HEK293 (cell line): ENCODE measurements around the gene GNAT1.
A peak's percentile ranks its signal among the peaks of the same experiment; 100 is the strongest.

Source experiments
- CTCF ChIA-PET: fragments of 350-600 bp; formaldehyde crosslinking; extraction: SDS; loops from one replicate; lab custom pipeline; 2021; ENCODE audit warnings: antibody characterized with exemption; lab: Yijun Ruan, JAX
- POLR2A ChIA-PET: fragments of 300-600 bp; formaldehyde crosslinking; extraction: SDS; loops from one replicate; lab custom pipeline; 2020; ENCODE audit warnings: antibody characterized with exemption, inconsistent platforms; lab: Yijun Ruan, JAX
- H3K27ac ChIP-seq: fragments of 200-500 bp; sonication (Bioruptor generic); 2 replicates; pipeline ENCODE4 v1.5.1; 2014; ENCODE audit warnings: low read depth, low read length, control low read depth, inconsistent platforms; ENCODE audit errors: extremely low read depth
- H3K36me3 ChIP-seq, 2 experiments: fragments of 200-500 bp in 1 of 2; sonication (Bioruptor generic) in 1 of 2; 1 replicate in 1 of 2; 2 replicates in 1 of 2; pipeline ENCODE4 v1.5.1; 2014 to 2017; ENCODE audit warnings: inconsistent platforms in 2 of 2, low read length in 2 of 2; ENCODE audit not compliant: control insufficient read depth in 2 of 2, insufficient read depth in 1 of 2
- H3K4me1 ChIP-seq: fragments of 200-500 bp; sonication (Bioruptor generic); 2 replicates; pipeline ENCODE4 v1.5.1; 2014; ENCODE audit warnings: mild to moderate bottlenecking, low read length, inconsistent platforms; ENCODE audit not compliant: control insufficient read depth, insufficient read depth
- H3K4me3 ChIP-seq: 2 replicates; pipeline ENCODE4 v1.5.1; 2011; ENCODE audit warnings: low read depth, mild to moderate bottlenecking, control low read depth, low read length, moderate library complexity
- H3K9me3 ChIP-seq: fragments of 200-500 bp; sonication (Bioruptor generic); 2 replicates; pipeline ENCODE4 v1.5.1; 2014; ENCODE audit warnings: low read depth, low read length, inconsistent platforms; ENCODE audit not compliant: control insufficient read depth, insufficient read depth
- BCL11B ChIP-seq: fragments of 450-650 bp; formaldehyde crosslinking; IDR thresholded peaks from 2 replicates; pipeline ENCODE4 v1.5.1; 2016; ENCODE audit warnings: low read depth, missing biosample characterization, missing genetic modification characterization
- CTCF ChIP-seq: fragments of 450-650 bp; formaldehyde crosslinking; IDR thresholded peaks from 2 replicates; pipeline ENCODE4 v1.5.1; 2016; ENCODE audit warnings: missing biosample characterization, missing genetic modification characterization
- GLIS2 ChIP-seq: fragments of 450-650 bp; formaldehyde crosslinking; IDR thresholded peaks from 2 replicates; pipeline ENCODE4 v1.5.1; 2016; ENCODE audit warnings: missing biosample characterization, missing genetic modification characterization
- HOXC10 ChIP-seq: sonication (generic); formaldehyde crosslinking; IDR thresholded peaks from 2 replicates; pipeline ENCODE4 v1.8.1; 2023; ENCODE audit warnings: mild to moderate bottlenecking, missing genetic modification reagents
- KLF1 ChIP-seq: fragments of 450-650 bp; formaldehyde crosslinking; IDR thresholded peaks from 2 replicates; pipeline ENCODE4 v1.5.1; 2016; ENCODE audit warnings: missing biosample characterization, missing genetic modification characterization
- SCRT2 ChIP-seq: fragments of 450-650 bp; formaldehyde crosslinking; IDR thresholded peaks from 2 replicates; pipeline ENCODE4 v1.5.1; 2016; ENCODE audit warnings: missing biosample characterization, missing genetic modification characterization
- YY2 ChIP-seq: fragments of 450-650 bp; formaldehyde crosslinking; IDR thresholded peaks from 2 replicates; pipeline ENCODE4 v1.5.1; 2016; ENCODE audit warnings: missing biosample characterization, missing genetic modification characterization
- ZBTB20 ChIP-seq: fragments of 450-650 bp; formaldehyde crosslinking; IDR thresholded peaks from 2 replicates; pipeline ENCODE4 v1.5.1; 2016; ENCODE audit warnings: missing biosample characterization, missing genetic modification characterization
- ZBTB26 ChIP-seq: fragments of 450-650 bp; formaldehyde crosslinking; optimal IDR thresholded peaks from 2 replicates; pipeline ENCODE3; 2016; ENCODE audit warnings: missing biosample characterization, mild to moderate bottlenecking, missing genetic modification characterization
- ZBTB49 ChIP-seq: fragments of 450-650 bp; formaldehyde crosslinking; IDR thresholded peaks from 2 replicates; pipeline ENCODE4 v1.5.1; 2016; ENCODE audit warnings: missing biosample characterization, missing genetic modification characterization, low read depth
- ZFHX2 ChIP-seq: fragments of 450-650 bp; formaldehyde crosslinking; conservative IDR thresholded peaks from 2 replicates; pipeline ENCODE4 v1.5.1; 2016; ENCODE audit warnings: missing biosample characterization, missing genetic modification characterization
- ZFP37 ChIP-seq: fragments of 450-650 bp; formaldehyde crosslinking; IDR thresholded peaks from 2 replicates; pipeline ENCODE4 v1.5.1; 2016; ENCODE audit warnings: missing biosample characterization, missing genetic modification characterization
- ZIC2 ChIP-seq: fragments of 450-650 bp; formaldehyde crosslinking; IDR thresholded peaks from 2 replicates; pipeline ENCODE4 v1.5.1; 2016; ENCODE audit warnings: missing biosample characterization, missing genetic modification characterization
- ZNF221 ChIP-seq: fragments of 450-650 bp; formaldehyde crosslinking; IDR thresholded peaks from 2 replicates; pipeline ENCODE4 v1.5.1; 2017; ENCODE audit warnings: missing biosample characterization, missing genetic modification characterization, borderline replicate concordance
- ZNF280C ChIP-seq: fragments of 450-650 bp; formaldehyde crosslinking; IDR thresholded peaks from 2 replicates; pipeline ENCODE4 v1.5.1; 2016; ENCODE audit warnings: missing biosample characterization, missing genetic modification characterization
- ZNF311 ChIP-seq: fragments of 450-650 bp; formaldehyde crosslinking; IDR thresholded peaks from 2 replicates; pipeline ENCODE4 v1.5.1; 2017; ENCODE audit warnings: missing biosample characterization, missing genetic modification characterization, borderline replicate concordance
- ZNF324 ChIP-seq: fragments of 450-650 bp; formaldehyde crosslinking; IDR thresholded peaks from 2 replicates; pipeline ENCODE4 v1.5.1; 2016; ENCODE audit warnings: missing biosample characterization, missing genetic modification characterization
- ZNF394 ChIP-seq: fragments of 450-650 bp; formaldehyde crosslinking; IDR thresholded peaks from 2 replicates; pipeline ENCODE4 v1.5.1; 2016; ENCODE audit warnings: missing biosample characterization, missing genetic modification characterization, mild to moderate bottlenecking, moderate library complexity, borderline replicate concordance
- ZNF398 ChIP-seq: fragments of 450-650 bp; formaldehyde crosslinking; IDR thresholded peaks from 2 replicates; pipeline ENCODE4 v1.5.1; 2017; ENCODE audit warnings: missing biosample characterization, missing genetic modification characterization
- ZNF521 ChIP-seq: fragments of 450-650 bp; formaldehyde crosslinking; IDR thresholded peaks from 2 replicates; pipeline ENCODE4 v1.5.1; 2017; ENCODE audit warnings: missing biosample characterization, mild to moderate bottlenecking, missing genetic modification characterization
- ZNF645 ChIP-seq: fragments of 450-650 bp; formaldehyde crosslinking; IDR thresholded peaks from 2 replicates; pipeline ENCODE4; 2016; ENCODE audit warnings: missing biosample characterization, missing genetic modification characterization
- ZSCAN5A ChIP-seq: fragments of 450-650 bp; formaldehyde crosslinking; IDR thresholded peaks from 2 replicates; pipeline ENCODE4 v1.5.1; 2016; ENCODE audit warnings: missing biosample characterization, missing genetic modification characterization

Gene GNAT1

GRCh38 chr3:50154476-50154839 is 37.0 kb upstream of the GNAT1 start:
- peak; percentile 45; the same call in 1 of the 2 replicates for TF ChIP-seq GLIS2 (tag by site-specific recombination)
- no peak for TF ChIP-seq ZNF280C (tag by site-specific recombination)
- TF ChIP-seq ZIC2 (tag by site-specific recombination) = peak; percentile 52
- peak; percentile 61 for TF ChIP-seq CTCF
- TF ChIP-seq ZNF221 (tag by site-specific recombination) = no peak
- TF ChIP-seq ZBTB26 = peak; percentile 35
- peak; percentile 36 for TF ChIP-seq KLF1 (tag by site-specific recombination)
- peak; percentile 54; the same call in 1 of the 2 replicates for TF ChIP-seq ZFHX2 (tag by site-specific recombination)
- Histone ChIP-seq H3K27ac (no peak overlapping the region), H3K4me1 (0 out of 2 replicates have a peak, but pooled peaks cover 3% of the 10 kb centered on the region), H3K36me3 (peaks cover 0 to 4% of the 10 kb centered on the region in 2 experiments; a peak in 1 of 3 replicates), H3K4me3 (peak overlapping the region; percentile 32), H3K9me3 (no peaks in the 10 kb centered on the region)
- CTCF ChIA-PET = no interaction called here
- POLR2A ChIA-PET = no interaction called here

- Histone ChIP-seq H3K4me1 (0 out of 2 replicates have a peak, but pooled peaks cover 3% of the 10 kb centered on the region), H3K36me3 (peaks cover 0 to 8% of the 10 kb centered on the region in 2 experiments; a peak in 1 of 3 replicates), H3K27ac (no peak within 1 kb of the TSS; the same call in 1 of the 2 replicates), H3K4me3 (peak within 1 kb of the TSS; percentile 42), H3K9me3 (no peaks in the 10 kb centered on the region)
- CTCF ChIA-PET = no interaction called here
- POLR2A ChIA-PET = no interaction called here
- no peak for TF ChIP-seq ZNF311
- no peak for TF ChIP-seq HOXC10 (CRISPR knock-in tag)
- TF ChIP-seq ZBTB20 = no peak
- no peak for TF ChIP-seq GLIS2 (tag by site-specific recombination)
- TF ChIP-seq SCRT2 (tag by site-specific recombination) = no peak
- no peak for TF ChIP-seq YY2 (tag by site-specific recombination)
- TF ChIP-seq ZNF645 (tag by site-specific recombination) = no peak
- no peak for TF ChIP-seq ZNF521
- no peak for TF ChIP-seq ZBTB49
- TF ChIP-seq ZNF324 (tag by site-specific recombination) = no peak
- TF ChIP-seq BCL11B (tag by site-specific recombination) = no peak
- TF ChIP-seq ZSCAN5A (tag by site-specific recombination) = no peak
- TF ChIP-seq ZNF394 (tag by site-specific recombination) = no peak
- TF ChIP-seq ZNF398 = no peak
- no peak for TF ChIP-seq ZFP37 (tag by site-specific recombination)
These were observed 36.4 kb upstream of the GNAT1 start, which contains the start of gene SEMA3F for GRCh38 chr3:50154840-50155490. TSS of gene SEMA3F (plus strand) at chr3:50155324. CDS start at chr3:50159623, 4,299 bp downstream.
